ENCODE results near the gene OTUD1. TPM values are rescaled to one million over a fixed set of nuclear protein-coding genes. Genes with fewer than 3 reads are reported as not detected.

Gene OTUD1
- total RNA-seq, 1 experiment from 2014 or later: 5.7 TPM

DNA sequence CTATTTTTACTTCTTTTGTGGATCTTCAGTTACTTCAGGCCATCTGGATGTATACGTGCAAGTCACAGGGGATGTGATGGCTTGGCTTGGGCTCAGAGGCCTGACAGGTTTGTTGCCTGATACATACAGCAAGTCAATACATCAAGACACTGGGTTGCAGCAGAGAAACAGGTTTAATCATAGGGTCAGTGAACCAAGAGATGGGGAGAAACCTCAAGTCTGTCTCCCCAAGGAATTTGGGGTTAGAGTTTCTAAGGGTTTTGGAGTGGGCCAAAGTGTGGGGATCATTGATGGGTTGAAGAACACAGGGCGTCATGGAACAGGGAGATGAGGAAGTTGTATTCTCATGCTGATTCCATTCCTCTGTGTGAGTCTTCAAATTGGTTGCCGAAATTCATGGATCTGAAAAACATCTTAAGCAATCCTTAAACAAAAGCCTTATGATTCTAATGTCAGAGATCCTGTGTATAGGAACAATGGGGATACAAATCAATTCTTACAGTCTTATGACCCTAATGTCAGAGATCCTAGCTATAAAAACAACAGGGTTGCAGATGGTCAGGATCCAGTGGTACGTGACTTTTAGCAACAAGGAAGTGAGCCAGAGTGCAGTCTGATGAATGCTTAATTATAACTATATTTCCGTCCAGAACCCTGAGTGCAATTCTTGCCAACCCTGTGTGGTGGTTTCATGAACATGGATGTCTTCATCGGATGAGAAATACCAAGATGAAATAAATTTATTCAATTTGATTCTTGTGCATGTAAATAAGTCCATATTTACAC lies 18.9 kb downstream of the OTUD1 start:
- H3K4me3 ChIP-seq (replicated peaks in 1 of 2; ENCODE audit: low read depth in 1 of 2, low read length in 2 of 2): no peak overlapping the region
- BruUV-seq (replicated peaks): no TSS peak
- RAD21 ChIA-PET (ENCODE audit: low non-redundant PET in 1 of 2, low total read pairs in 2 of 2, uncharacterized antibody in 2 of 2, unreplicated experiment in 2 of 2): no interaction called here
- CTCF ChIA-PET: no interaction called here
- ATAC-seq (no peak), DNase-seq (ENCODE audit: low read depth, low spot score) (no peak)
- intact Hi-C loops (cut with micrococcal nuclease): no loop called here
- no peak overlapping the region for H2AFZ ChIP-seq (ENCODE audit: low read depth, low read length, poor library complexity, severe bottlenecking)
- no peak overlapping the region for H3K27ac ChIP-seq (ENCODE audit: low read depth, low read length)
- no peaks in the 10 kb centered on the region for H3K4me1 ChIP-seq (ENCODE audit: control insufficient read depth in 1 of 2, insufficient read depth in 2 of 2, low read length in 2 of 2)
- no peaks in the 10 kb centered on the region for H3K9me2 ChIP-seq (ENCODE audit: insufficient read depth)
- H3K79me2 ChIP-seq (ENCODE audit: insufficient read depth, low read length): no peaks in the 10 kb centered on the region
- H3K27me3 ChIP-seq (ENCODE audit: insufficient read depth, low read length): peaks cover 4% of the 10 kb centered on the region; the same call in 1 of the 2 replicates
- H3K9me3 ChIP-seq (ENCODE audit: control insufficient read depth in 1 of 2, insufficient read depth in 1 of 2, low read depth in 1 of 2, low read length in 2 of 2): no peaks in the 10 kb centered on the region
- TF ChIP-seq EZH2 (IDR thresholded peaks at IDR 0.05) (no peak), SP1 (IDR thresholded peaks at IDR 0.05; ENCODE audit: low read depth) (no peak), EGR1 (IDR thresholded peaks at IDR 0.05; ENCODE audit: low read depth) (no peak), ZNF274 (IDR thresholded peaks at IDR 0.05; ENCODE audit: low read depth, low read length) (no peak), CEBPB (IDR thresholded peaks at IDR 0.05; ENCODE audit: low read depth) (no peak), SIN3A (IDR thresholded peaks at IDR 0.05; ENCODE audit: low read depth) (no peak), MAX (IDR thresholded peaks at IDR 0.05) (no peak), RAD21 (IDR thresholded peaks at IDR 0.05; ENCODE audit: low read depth) (no peak), SRF (IDR thresholded peaks at IDR 0.05; ENCODE audit: low read depth) (no peak), ELF1 (IDR thresholded peaks at IDR 0.05; ENCODE audit: borderline replicate concordance, low read depth) (no peak), CBX3 (IDR thresholded peaks at IDR 0.05; ENCODE audit: low read depth) (no peak), TCF7L2 (IDR thresholded peaks at IDR 0.05; ENCODE audit: borderline replicate concordance, extremely low read depth, insufficient read depth, insufficient read length) (no peak), FOSL1 (IDR thresholded peaks at IDR 0.05; ENCODE audit: low read depth) (no peak), POLR2A (IDR thresholded peaks at IDR 0.05; ENCODE audit: borderline replicate concordance, extremely low read depth, insufficient read depth, insufficient read length) (no peak)
- TF ChIP-seq, protein P1, sequence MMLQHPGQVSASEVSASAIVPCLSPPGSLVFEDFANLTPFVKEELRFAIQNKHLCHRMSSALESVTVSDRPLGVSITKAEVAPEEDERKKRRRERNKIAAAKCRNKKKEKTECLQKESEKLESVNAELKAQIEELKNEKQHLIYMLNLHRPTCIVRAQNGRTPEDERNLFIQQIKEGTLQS (IDR thresholded peaks at IDR 0.05): no peak
- TF ChIP-seq, protein P2, sequence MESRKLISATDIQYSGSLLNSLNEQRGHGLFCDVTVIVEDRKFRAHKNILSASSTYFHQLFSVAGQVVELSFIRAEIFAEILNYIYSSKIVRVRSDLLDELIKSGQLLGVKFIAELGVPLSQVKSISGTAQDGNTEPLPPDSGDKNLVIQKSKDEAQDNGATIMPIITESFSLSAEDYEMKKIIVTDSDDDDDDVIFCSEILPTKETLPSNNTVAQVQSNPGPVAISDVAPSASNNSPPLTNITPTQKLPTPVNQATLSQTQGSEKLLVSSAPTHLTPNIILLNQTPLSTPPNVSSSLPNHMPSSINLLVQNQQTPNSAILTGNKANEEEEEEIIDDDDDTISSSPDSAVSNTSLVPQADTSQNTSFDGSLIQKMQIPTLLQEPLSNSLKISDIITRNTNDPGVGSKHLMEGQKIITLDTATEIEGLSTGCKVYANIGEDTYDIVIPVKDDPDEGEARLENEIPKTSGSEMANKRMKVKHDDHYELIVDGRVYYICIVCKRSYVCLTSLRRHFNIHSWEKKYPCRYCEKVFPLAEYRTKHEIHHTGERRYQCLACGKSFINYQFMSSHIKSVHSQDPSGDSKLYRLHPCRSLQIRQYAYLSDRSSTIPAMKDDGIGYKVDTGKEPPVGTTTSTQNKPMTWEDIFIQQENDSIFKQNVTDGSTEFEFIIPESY (IDR thresholded peaks at IDR 0.05; ENCODE audit: extremely low read depth, insufficient replicate concordance, low read length): no peak
- TF ChIP-seq, protein P3, sequence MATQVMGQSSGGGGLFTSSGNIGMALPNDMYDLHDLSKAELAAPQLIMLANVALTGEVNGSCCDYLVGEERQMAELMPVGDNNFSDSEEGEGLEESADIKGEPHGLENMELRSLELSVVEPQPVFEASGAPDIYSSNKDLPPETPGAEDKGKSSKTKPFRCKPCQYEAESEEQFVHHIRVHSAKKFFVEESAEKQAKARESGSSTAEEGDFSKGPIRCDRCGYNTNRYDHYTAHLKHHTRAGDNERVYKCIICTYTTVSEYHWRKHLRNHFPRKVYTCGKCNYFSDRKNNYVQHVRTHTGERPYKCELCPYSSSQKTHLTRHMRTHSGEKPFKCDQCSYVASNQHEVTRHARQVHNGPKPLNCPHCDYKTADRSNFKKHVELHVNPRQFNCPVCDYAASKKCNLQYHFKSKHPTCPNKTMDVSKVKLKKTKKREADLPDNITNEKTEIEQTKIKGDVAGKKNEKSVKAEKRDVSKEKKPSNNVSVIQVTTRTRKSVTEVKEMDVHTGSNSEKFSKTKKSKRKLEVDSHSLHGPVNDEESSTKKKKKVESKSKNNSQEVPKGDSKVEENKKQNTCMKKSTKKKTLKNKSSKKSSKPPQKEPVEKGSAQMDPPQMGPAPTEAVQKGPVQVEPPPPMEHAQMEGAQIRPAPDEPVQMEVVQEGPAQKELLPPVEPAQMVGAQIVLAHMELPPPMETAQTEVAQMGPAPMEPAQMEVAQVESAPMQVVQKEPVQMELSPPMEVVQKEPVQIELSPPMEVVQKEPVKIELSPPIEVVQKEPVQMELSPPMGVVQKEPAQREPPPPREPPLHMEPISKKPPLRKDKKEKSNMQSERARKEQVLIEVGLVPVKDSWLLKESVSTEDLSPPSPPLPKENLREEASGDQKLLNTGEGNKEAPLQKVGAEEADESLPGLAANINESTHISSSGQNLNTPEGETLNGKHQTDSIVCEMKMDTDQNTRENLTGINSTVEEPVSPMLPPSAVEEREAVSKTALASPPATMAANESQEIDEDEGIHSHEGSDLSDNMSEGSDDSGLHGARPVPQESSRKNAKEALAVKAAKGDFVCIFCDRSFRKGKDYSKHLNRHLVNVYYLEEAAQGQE (IDR thresholded peaks at IDR 0.05; ENCODE audit: low read depth): no peak
- TF ChIP-seq, protein P4, sequence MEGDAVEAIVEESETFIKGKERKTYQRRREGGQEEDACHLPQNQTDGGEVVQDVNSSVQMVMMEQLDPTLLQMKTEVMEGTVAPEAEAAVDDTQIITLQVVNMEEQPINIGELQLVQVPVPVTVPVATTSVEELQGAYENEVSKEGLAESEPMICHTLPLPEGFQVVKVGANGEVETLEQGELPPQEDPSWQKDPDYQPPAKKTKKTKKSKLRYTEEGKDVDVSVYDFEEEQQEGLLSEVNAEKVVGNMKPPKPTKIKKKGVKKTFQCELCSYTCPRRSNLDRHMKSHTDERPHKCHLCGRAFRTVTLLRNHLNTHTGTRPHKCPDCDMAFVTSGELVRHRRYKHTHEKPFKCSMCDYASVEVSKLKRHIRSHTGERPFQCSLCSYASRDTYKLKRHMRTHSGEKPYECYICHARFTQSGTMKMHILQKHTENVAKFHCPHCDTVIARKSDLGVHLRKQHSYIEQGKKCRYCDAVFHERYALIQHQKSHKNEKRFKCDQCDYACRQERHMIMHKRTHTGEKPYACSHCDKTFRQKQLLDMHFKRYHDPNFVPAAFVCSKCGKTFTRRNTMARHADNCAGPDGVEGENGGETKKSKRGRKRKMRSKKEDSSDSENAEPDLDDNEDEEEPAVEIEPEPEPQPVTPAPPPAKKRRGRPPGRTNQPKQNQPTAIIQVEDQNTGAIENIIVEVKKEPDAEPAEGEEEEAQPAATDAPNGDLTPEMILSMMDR (IDR thresholded peaks at IDR 0.05 in 2 of 3, conservative IDR thresholded peaks at IDR 0.05 in 1 of 3; ENCODE audit: borderline replicate concordance in 1 of 3, insufficient read depth in 1 of 3, low read depth in 2 of 3, low read length in 2 of 3): no peak
- H4K20me1 ChIP-seq (ENCODE audit: insufficient read depth): no peaks in the 10 kb centered on the region
- no peak overlapping the region for H3K4me2 ChIP-seq (ENCODE audit: low read length)
- H3K36me3 ChIP-seq (ENCODE audit: control insufficient read depth in 1 of 2, insufficient read depth in 2 of 2, low read length in 2 of 2): no peaks in the 10 kb centered on the region
- POLR2A ChIA-PET: no interaction called here
- no peak overlapping the region for H3K9ac ChIP-seq (ENCODE audit: low read length)
